Nephron (organoid): Measurements from ENCODE around the gene OXA1L.
"Not testable (repeated sequence)": the region's sequence is repeated elsewhere in the genome, so short reads cannot be mapped to it uniquely, and the experiment has no call there.

ENCODE experiments used
- H3K27ac Mint-ChIP-seq, 3 experiments: 2 replicates each; pipeline ENCODE4 v1.8.0; 2020; ENCODE audit warnings: mixed read lengths in 3 of 3, mild to moderate bottlenecking in 2 of 3, moderate library complexity in 1 of 3
- H3K27me3 Mint-ChIP-seq: 2 replicates; pipeline ENCODE4 v1.8.0; 2021; ENCODE audit warnings: low read depth, mild to moderate bottlenecking, moderate library complexity, mixed read lengths
- H3K36me3 Mint-ChIP-seq: 2 replicates; pipeline ENCODE4 v1.8.0; 2020; ENCODE audit warnings: low read depth, mixed read lengths
- H3K4me1 Mint-ChIP-seq: 2 replicates; pipeline ENCODE4 v1.8.0; 2020; ENCODE audit warnings: mixed read lengths
- H3K4me3 Mint-ChIP-seq, 3 experiments: 2 replicates each; pipeline ENCODE4 v1.8.0; 2020; ENCODE audit warnings: mild to moderate bottlenecking in 3 of 3, mixed read lengths in 3 of 3, moderate library complexity in 2 of 3
- H3K9me3 Mint-ChIP-seq: 2 replicates; pipeline ENCODE4 v1.8.0; 2020; ENCODE audit warnings: mixed read lengths
- CTCF ChIP-seq, 3 experiments: fragments of 200-600 bp; sonication (generic); IDR thresholded peaks; one replicate each; pipeline ENCODE4 v1.5.0; 2021; ENCODE audit warnings: antibody characterized with exemption in 3 of 3; ENCODE audit not compliant: unreplicated experiment in 3 of 3

OXA1L gene

DNA sequence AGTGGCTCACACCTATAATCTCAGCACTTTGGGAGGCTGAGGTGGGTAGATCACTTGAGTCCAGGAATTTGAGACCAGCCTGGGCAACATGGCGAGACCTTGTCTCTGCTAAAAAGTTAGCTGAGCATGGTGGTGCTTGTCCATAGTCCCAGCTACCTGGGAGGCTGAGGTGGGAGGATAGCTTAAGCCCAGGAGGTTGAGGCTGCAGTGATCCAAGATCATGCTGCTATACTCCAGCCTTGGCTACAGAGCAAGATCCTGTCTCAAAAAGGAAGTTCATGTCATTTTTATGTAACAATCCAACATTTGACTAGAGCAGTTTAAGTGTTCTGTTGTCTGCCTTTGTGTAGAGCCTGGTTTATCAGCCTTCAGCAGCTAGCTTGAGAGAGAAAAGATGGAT lies 6.2 kb downstream of the OXA1L start:
- no peak overlapping the region for H3K27ac Mint-ChIP-seq
- no peaks in the 10 kb centered on the region for H3K9me3 Mint-ChIP-seq
- no peak overlapping the region for H3K4me3 Mint-ChIP-seq
- peaks cover 48% of the 10 kb centered on the region for H3K36me3 Mint-ChIP-seq
- peaks cover 14% of the 10 kb centered on the region for H3K4me1 Mint-ChIP-seq
- no peaks in the 10 kb centered on the region for H3K27me3 Mint-ChIP-seq
- no peak for TF ChIP-seq CTCF (IDR thresholded peaks at IDR 0.05; ENCODE audit: unreplicated experiment in 3 of 3)

GRCh38 chr14:22773162-22774010 lies 6.9 kb downstream of the OXA1L start:
- Mint-ChIP-seq H3K27me3 (no peaks in the 10 kb centered on the region), H3K36me3 (peaks cover 44% of the 10 kb centered on the region), H3K9me3 (no peaks in the 10 kb centered on the region), H3K27ac (no peak overlapping the region), H3K4me1 (peaks cover 7% of the 10 kb centered on the region), H3K4me3 (no peak overlapping the region)
- no peak for TF ChIP-seq CTCF (IDR thresholded peaks at IDR 0.05; ENCODE audit: unreplicated experiment in 3 of 3)

DNA sequence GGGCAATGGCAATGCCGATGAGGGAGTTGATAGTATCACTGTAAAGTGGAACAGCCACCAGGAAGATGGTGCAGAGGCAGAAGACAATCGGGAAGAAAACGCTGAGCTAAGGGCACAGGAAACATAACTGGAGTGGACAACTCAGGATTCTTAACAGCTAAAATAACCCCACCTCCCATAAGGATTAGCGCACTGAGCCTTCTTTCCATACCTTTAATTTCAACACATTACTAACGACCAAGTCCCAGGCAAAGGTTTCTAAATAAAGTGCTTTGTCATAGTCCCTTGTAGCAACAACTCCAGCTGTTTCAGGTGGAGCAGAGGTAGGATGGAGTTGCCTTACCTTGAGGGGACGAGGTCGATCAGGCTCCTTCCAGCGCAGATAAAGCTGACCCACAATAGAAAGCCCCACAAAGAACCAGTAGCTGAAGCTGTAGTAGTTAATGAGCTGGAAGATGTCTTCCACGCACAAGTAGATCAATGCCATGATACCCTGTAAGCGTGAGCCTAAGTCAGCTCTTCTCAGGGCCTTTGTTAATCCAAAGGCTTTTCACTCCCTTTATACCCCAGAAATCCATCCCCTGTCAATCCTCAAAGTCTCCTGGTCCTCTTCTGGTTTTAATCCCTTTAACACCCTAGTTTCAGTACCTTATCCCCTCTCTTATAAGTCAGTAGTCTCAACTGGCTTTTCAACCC lies 7.7 kb downstream of the OXA1L start:
- no peak overlapping the region for H3K4me3 Mint-ChIP-seq
- no peak overlapping the region for H3K27ac Mint-ChIP-seq
- peaks cover 38% of the 10 kb centered on the region for H3K36me3 Mint-ChIP-seq
- no peaks in the 10 kb centered on the region for H3K9me3 Mint-ChIP-seq
- no peak for TF ChIP-seq CTCF (IDR thresholded peaks at IDR 0.05; ENCODE audit: unreplicated experiment in 3 of 3)
- peaks cover 2% of the 10 kb centered on the region for H3K4me1 Mint-ChIP-seq
- no peaks in the 10 kb centered on the region for H3K27me3 Mint-ChIP-seq

DNA sequence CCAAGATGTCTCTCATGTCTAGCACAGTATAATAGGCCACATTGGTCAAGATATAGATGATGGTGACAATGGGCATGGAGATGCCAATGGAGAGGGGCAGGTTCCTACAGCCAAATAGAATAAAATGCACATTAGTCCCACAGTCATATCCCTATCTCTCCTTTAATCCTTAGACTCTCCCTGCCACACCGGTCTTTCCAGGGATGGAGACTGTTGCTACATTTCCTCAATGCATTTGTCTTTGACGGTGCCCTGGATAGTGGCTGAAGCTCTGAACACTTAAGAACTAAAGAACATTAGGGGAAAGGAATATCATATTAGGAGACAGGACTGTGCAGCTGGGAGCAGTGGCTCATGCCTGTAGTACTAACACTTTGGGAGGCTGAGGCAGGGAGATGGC lies 9.7 kb downstream of the OXA1L start:
- Mint-ChIP-seq H3K4me3 (no peak overlapping the region), H3K27ac (no peak overlapping the region), H3K4me1 (peaks cover 5% of the 10 kb centered on the region), H3K27me3 (no peaks in the 10 kb centered on the region), H3K36me3 (peaks cover 18% of the 10 kb centered on the region), H3K9me3 (no peaks in the 10 kb centered on the region)
- TF ChIP-seq CTCF (IDR thresholded peaks at IDR 0.05; ENCODE audit: unreplicated experiment in 3 of 3) = no peak

GRCh38 chr14:22776849-22777248 lies 10.4 kb downstream of the OXA1L start:
- not testable (repeated sequence) for H3K9me3 Mint-ChIP-seq, H3K27ac Mint-ChIP-seq, H3K4me3 Mint-ChIP-seq, H3K27me3 Mint-ChIP-seq
- Mint-ChIP-seq H3K36me3 (peaks cover 11% of the 10 kb centered on the region), H3K4me1 (peaks cover 10% of the 10 kb centered on the region)

GRCh38 chr14:22778084-22778483 lies 11.6 kb downstream of the OXA1L start:
- H3K4me1 Mint-ChIP-seq = peaks cover 10% of the 10 kb centered on the region
- no peaks in the 10 kb centered on the region for H3K9me3 Mint-ChIP-seq
- H3K27ac Mint-ChIP-seq = no peak overlapping the region
- no peak overlapping the region for H3K4me3 Mint-ChIP-seq
- H3K36me3 Mint-ChIP-seq = peaks cover 10% of the 10 kb centered on the region
- TF ChIP-seq CTCF (IDR thresholded peaks at IDR 0.05; ENCODE audit: unreplicated experiment in 3 of 3) = no peak
- H3K27me3 Mint-ChIP-seq = no peaks in the 10 kb centered on the region
